ENCODE results near the gene MLYCD.

Gene MLYCD

GRCh38 chr16:83958137-83958845 lies 59.4 kb downstream of the MLYCD start:
- no peak for DNase-seq

GRCh38 chr16:83958846-83959565 lies 60.1 kb downstream of the MLYCD start:
- no peak for DNase-seq

- no peak for DNase-seq
Measured at GRCh38 chr16:83959656-83960434, 60.9 kb downstream of the MLYCD start.

DNA sequence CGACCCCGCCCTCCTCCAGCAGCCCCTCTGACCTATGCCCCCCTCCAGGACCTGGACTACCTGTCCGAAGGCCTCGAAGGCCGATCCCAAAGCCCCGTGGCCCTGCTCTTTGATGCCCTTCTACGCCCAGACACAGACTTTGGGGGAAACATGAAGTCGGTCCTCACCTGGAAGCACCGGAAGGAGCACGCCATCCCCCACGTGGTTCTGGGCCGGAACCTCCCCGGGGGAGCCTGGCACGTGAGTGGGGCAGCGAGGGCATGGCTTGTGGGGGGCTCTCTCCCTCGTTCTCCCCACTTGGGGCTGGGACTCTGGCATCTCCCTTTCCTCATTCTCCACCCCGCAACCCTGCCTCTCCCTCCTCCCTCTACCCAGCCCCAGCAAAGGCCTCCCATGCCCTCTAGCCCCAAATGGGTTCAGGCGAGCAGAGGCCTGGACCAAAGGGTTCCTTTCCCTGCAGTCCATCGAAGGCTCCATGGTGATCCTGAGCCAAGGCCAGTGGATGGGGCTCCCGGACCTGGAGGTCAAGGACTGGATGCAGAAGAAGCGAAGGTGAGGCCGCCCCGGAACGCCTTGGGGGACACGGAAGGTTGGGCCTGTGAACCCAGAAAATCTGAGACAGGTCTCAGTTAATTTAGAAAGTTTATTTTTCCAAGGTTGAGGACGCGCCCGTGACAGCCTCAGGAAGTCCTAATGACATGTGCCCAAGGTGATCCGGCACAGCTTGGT lies 61.8 kb downstream of the MLYCD start:
- DNase-seq, result no peak

GRCh38 chr16:83961591-83961990 lies 62.7 kb downstream of the MLYCD start:
- no peak for DNase-seq

- DNase-seq, result no peak
Measured at GRCh38 chr16:83963277-83964119, 64.6 kb downstream of the MLYCD start.

DNA sequence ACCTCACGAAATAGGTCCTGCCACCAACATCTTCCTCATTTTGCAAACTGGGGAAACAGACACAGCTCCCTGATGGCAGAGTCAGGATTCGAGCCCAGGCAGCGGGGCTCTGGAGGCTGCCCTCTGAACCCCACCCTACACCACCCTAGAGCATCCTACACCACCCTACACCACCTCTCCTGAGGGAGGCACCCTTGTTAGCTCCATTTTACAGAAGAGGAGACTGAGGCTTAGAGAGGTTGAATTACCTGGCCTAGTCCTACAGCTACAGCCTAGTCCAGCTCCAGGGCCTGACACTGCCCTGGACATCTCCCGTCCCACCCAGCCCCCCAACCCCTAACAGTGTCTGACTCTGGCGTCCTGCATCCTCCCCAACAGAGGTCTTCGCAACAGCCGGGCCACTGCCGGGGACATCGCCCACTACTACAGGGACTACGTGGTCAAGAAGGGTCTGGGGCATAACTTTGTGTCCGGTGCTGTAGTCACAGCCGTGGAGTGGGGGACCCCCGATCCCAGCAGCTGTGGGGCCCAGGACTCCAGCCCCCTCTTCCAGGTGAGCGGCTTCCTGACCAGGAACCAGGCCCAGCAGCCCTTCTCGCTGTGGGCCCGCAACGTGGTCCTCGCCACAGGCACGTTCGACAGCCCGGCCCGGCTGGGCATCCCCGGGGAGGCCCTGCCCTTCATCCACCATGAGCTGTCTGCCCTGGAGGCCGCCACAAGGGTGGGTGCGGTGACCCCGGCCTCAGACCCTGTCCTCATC lies 65.9 kb downstream of the MLYCD start:
- DNase-seq, result no peak

GRCh38 chr16:83965444-83966152 lies 66.7 kb downstream of the MLYCD start:
- no peak for DNase-seq

DNA sequence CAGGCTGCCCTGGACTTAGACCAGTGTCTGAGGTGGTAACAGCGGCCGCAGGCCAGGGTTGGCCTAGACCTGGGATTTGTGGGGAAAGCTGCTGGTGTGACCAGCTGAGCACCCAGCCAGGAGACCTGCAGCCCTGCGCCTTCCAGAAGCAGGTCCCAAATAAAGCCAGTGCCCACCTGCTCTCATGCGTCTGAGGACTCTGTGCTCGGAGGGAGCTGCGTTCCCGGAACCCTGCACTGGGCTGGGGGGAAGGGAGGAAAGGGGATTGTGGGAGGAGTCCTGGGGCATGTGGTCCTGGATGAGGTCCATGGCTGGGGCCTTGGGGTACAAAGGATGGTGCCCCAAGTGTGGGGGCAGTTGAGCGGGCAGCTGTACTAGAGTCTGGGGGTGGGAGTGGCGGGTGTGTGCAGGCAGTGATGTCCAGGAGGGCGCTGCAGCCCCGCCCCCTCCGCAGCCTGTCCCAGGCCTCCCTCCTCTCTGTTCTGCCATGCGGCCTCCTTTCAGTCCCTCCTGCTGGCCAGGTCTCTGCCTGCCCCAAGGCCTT lies 67.3 kb downstream of the MLYCD start:
- no peak for DNase-seq

DNA sequence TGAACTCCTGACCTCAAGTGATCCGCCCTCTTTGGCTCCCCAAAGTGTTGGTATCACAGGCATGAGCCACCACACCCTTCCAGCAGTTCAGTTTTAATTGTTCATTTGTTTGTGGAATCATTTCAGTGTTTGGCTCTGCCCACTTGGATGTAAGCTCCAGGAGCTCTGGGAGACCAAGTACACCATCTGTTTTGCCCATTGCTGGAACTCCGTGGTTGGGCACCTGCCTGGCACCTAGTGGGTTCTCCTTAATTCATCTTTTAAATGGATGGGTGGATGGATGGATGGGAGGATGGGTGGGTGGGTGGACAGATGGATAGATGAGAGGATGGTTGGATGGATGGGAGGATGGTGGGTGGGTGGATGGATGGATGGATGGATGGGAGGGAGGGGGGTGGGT lies 68.2 kb downstream of the MLYCD start:
- DNase-seq, result no peak

DNA sequence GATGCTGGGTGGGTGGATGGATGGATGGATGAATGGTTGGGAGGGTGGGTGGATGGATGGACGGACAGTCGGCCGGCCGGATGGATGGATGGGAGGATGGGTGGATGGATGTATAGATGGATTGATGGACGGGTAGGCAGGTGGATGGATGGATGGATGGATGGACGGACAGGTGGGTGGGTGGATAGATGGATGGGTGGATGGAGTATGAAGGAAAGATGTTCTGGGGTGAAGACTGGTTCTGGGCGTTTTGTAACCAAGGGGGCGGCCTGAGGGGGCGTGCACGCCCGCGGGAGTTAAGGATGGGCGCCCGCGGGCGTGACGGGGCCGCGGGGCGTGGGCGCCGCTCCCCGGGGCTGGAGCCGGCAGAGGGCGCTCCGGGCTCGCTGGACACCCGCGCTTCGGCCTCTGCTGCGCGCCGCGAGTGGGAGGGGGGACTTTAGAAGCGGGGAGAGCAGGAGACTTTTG lies 69.0 kb downstream of the MLYCD start, which contains the start of gene NECAB2:
Gene NECAB2, plus strand, starts transcription at position 407 of the 468 bp plus-strand sequence. CDS start 405 bp downstream, outside the sequence.
- DNase-seq, result no peak

DNA sequence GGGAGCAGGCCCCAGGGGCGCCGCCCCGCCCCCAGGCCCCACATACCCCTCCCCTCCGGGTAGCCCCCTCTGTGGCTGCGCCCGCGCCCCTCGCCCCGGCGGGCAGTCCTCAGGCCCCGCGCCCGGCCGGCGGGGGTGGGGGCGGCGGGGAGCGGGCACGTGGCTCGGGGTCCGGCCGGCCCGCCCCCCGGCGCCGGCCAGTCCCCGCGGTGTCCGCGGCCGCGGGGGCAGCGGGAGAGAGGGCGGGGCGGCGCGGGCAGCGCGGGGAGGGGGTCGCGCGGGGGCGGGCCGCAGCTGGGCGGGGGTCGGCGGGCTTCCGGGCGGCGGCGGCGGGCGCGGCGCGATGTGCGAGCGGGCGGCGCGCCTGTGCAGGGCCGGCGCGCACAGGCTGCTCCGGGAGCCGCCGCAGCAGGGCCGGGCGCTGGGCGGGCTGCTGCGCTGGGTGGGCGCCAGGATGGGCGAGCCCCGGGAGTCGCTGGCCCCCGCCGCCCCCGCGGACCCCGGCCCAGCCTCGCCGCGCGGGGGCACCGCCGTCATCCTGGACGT lies 69.5 kb downstream of the MLYCD start:
- no peak for DNase-seq

DNA sequence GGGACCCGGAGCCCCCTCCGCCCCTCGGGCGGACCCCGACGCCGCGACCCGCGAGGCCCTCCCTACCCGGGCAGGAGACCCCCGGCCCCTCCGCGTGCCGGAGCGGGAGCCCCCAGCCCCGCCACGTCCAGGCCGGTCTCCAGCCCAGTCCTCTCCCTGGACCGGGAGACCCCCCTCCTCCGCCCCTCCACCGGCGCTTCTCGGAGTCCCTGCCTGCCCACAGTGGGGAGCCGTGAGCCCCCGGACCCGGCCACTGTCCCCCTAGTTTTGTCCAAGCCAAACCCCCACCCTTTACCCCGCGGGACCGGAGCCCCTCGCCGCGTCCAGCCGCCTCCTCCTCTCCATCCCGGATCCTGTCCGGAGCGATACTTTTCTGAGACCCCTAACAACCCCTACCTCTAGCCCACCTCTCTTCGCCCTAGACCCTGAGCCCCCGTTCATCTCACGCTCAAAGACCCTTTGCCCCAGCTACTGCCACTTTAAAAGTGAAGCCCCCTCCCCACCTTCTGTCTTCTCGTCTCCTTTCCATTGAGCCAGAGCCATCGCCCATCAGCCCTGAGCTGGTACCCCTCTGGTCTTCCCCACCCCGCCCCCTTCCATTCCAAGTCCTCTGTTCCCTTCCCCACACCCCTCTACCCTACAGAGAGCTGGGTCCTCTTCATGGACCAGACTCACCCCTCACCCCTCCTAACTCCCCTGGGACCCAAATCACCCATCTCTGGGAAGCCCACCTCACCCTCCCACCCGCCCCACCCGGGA lies 70.2 kb downstream of the MLYCD start:
- DNase-seq, result no peak

- DNase-seq, result no peak
Measured at GRCh38 chr16:83969771-83970429, 71.0 kb downstream of the MLYCD start.

DNA sequence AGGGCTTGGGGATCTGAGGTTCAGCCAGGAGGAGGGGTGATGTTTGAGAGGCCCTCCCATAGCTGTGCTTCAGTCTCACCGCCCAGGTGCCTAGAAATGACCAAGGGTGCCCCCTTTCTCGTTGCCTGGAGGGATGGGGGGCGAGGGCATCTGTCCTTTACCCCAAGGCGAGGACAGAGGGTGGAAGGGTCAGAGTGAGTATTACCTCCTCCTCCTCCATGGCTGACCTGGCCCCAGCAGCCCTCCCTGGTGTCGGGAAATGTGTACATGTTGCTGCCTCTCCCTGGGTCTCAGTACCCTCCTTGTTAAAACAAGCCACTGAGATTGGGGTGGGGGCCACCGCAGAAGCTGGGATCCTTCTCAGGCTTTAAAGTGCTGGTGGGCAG lies 71.5 kb downstream of the MLYCD start:
- no peak for DNase-seq

DNA sequence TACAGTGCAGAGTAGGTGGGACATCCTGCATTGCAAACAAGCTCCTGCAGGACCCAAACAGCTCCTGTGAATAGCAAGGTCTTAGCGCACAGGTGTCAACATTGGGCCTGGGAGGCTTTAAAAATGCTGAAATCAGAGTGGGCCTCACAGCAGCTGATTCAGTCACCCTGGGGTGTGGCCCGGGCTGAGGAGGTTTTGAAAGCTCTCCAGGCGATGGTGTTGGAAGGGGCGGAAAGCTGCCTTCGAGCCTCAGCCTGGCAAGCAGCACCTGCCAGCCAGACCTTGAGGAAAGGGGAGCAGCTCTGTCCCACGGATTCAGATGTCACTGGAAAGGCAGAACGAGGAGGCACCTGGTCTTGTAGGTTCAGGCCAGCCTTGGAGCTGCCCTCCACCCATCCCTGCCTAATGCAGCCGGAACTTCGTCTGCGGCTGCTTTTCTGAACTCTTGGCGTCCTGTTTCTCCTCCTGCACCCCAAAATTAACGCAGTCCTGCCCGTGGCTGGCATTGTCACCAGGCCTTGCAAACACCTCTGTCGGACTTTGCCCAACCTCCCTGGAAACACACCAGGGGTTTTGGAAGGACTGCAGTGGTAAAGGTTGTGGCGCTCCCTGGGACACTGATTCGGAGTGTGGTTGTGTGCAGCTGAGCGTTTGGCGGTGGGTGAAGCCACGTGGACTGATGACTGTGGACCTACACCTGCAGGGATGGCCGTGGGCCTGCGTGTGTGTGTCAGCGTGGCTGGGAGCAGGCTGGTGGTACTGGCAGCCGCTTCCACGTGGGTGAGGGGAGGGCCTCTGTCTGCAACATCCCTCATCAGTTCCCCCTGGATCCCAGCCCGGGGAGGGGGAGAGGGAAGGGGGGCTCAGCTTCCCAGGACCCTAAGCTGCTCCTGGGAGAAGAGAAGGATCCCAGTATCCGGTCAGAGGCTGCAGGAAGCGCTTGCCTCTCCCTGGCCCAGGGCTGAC lies 72.5 kb downstream of the MLYCD start:
- DNase-seq, result peak in 1 of 2 experiments; percentile 39

Data from NCI-H187 (cell line).